ENCODE measurements around the gene MYO1H. TPM values are rescaled to one million over a fixed set of nuclear protein-coding genes. Genes with fewer than 3 reads are reported as not detected.

MYO1H gene
- total RNA-seq, 1 donor from 2014 or later: 0.72 TPM

- no peaks in the 10 kb centered on the region for H3K27me3 Mint-ChIP-seq
- H3K9me3 Mint-ChIP-seq: no peaks in the 10 kb centered on the region
- H3K4me1 Mint-ChIP-seq (ENCODE audit: unreplicated experiment): peaks cover 37% of the 10 kb centered on the region
- DNase-seq (ENCODE audit: extremely low spot score, unreplicated experiment): no peak
- H3K27ac Mint-ChIP-seq: peak overlapping the region; percentile 99
- peak overlapping the region; percentile 95 for H3K4me3 Mint-ChIP-seq
- no peak for TF ChIP-seq CTCF (conservative IDR thresholded peaks at IDR 0.05)
- H3K36me3 Mint-ChIP-seq: no peaks in the 10 kb centered on the region
Observed at GRCh38 chr12:109475993-109476806, 128.5 kb downstream of the MYO1H start.

- Mint-ChIP-seq H3K9me3 (no peaks in the 10 kb centered on the region), H3K27me3 (no peaks in the 10 kb centered on the region), H3K4me1 (ENCODE audit: unreplicated experiment) (peaks cover 37% of the 10 kb centered on the region), H3K4me3 (peak overlapping the region; percentile 95), H3K36me3 (no peaks in the 10 kb centered on the region), H3K27ac (peak overlapping the region; percentile 99)
- DNase-seq (ENCODE audit: extremely low spot score, unreplicated experiment): no peak
- TF ChIP-seq CTCF (conservative IDR thresholded peaks at IDR 0.05): no peak
Observed at GRCh38 chr12:109476807-109477184, 129.1 kb downstream of the MYO1H start.

- no peaks in the 10 kb centered on the region for H3K36me3 Mint-ChIP-seq
- no peaks in the 10 kb centered on the region for H3K9me3 Mint-ChIP-seq
- H3K4me1 Mint-ChIP-seq (ENCODE audit: unreplicated experiment): peaks cover 37% of the 10 kb centered on the region
- peak; percentile 17 for TF ChIP-seq CTCF (conservative IDR thresholded peaks at IDR 0.05)
- DNase-seq (ENCODE audit: extremely low spot score, unreplicated experiment): peak; percentile 91
- peak within 1 kb of the TSS; percentile 99 for H3K27ac Mint-ChIP-seq
- H3K27me3 Mint-ChIP-seq: no peaks in the 10 kb centered on the region
- peak within 1 kb of the TSS; percentile 95 for H3K4me3 Mint-ChIP-seq
Observed at GRCh38 chr12:109477185-109477962, 129.7 kb downstream of the MYO1H start, which contains the start of the genes KCTD10 and UBE3B. TSS of gene KCTD10 (minus strand) at chr12:109477300. CDS start at chr12:109477262, 38 bp downstream. TSS of gene UBE3B (plus strand) at chr12:109477634. CDS start at chr12:109483552, 5,918 bp downstream.

GRCh38 chr12:109477963-109478315, 130.2 kb downstream of the MYO1H start:
- no peak for DNase-seq (ENCODE audit: extremely low spot score, unreplicated experiment)
- TF ChIP-seq CTCF (conservative IDR thresholded peaks at IDR 0.05): no peak
- H3K27ac Mint-ChIP-seq: peak overlapping the region; percentile 99
- peaks cover 37% of the 10 kb centered on the region for H3K4me1 Mint-ChIP-seq (ENCODE audit: unreplicated experiment)
- no peaks in the 10 kb centered on the region for H3K9me3 Mint-ChIP-seq
- no peaks in the 10 kb centered on the region for H3K36me3 Mint-ChIP-seq
- H3K4me3 Mint-ChIP-seq: peak overlapping the region; percentile 95
- H3K27me3 Mint-ChIP-seq: no peaks in the 10 kb centered on the region

GRCh38 chr12:109479761-109480160, 132.1 kb downstream of the MYO1H start:
- Mint-ChIP-seq H3K36me3 (no peaks in the 10 kb centered on the region), H3K27ac (no peak overlapping the region), H3K27me3 (no peaks in the 10 kb centered on the region), H3K4me1 (ENCODE audit: unreplicated experiment) (peaks cover 32% of the 10 kb centered on the region), H3K4me3 (no peak overlapping the region), H3K9me3 (no peaks in the 10 kb centered on the region)
- no peak for TF ChIP-seq CTCF (conservative IDR thresholded peaks at IDR 0.05)
- DNase-seq (ENCODE audit: extremely low spot score, unreplicated experiment): no peak

Data from type B pancreatic cell (in vitro differentiated cells).